Measurements from ENCODE around the gene HOXA4.

HOXA4 gene

GRCh38 chr7:27115221-27116026 lies 15.1 kb downstream of the HOXA4 start:
- no peak overlapping the region for H3K23ac ChIP-seq (ENCODE audit: low read depth, low read length, poor library complexity)
- no peak overlapping the region for H3K4ac ChIP-seq (ENCODE audit: low read length)
- H4K91ac ChIP-seq (ENCODE audit: low read depth, low read length, poor library complexity): no peak overlapping the region
- H2BK120ac ChIP-seq (ENCODE audit: low read depth, low read length): no peak overlapping the region
- DNase-seq (ENCODE audit: low spot score): no peak
- no peak overlapping the region for H3K27ac ChIP-seq (replicated peaks; ENCODE audit: low read length)
- no peak overlapping the region for H3K4me2 ChIP-seq (ENCODE audit: insufficient read depth, low read length, poor library complexity, severe bottlenecking)
- no peak overlapping the region for H4K8ac ChIP-seq (ENCODE audit: low read depth, low read length)
- no peak overlapping the region for H2AK5ac ChIP-seq (ENCODE audit: low read depth, low read length)
- H3K18ac ChIP-seq (ENCODE audit: low read length): peak overlapping the region; percentile 55
- no peaks in the 10 kb centered on the region for H3K4me1 ChIP-seq (ENCODE audit: control insufficient read depth in 2 of 2, insufficient read depth in 1 of 2, low read depth in 1 of 2, low read length in 2 of 2)
- H3K4me3 ChIP-seq (ENCODE audit: low read length in 2 of 2): no peak overlapping the region
- no peaks in the 10 kb centered on the region for H3K36me3 ChIP-seq (replicated peaks in 1 of 2; ENCODE audit: control insufficient read depth in 2 of 2, insufficient read depth in 2 of 2, low read length in 2 of 2)
- no peak overlapping the region for H2BK5ac ChIP-seq (ENCODE audit: low read length)
- no peak overlapping the region for H3K9ac ChIP-seq (ENCODE audit: low read depth, low read length, poor library complexity)
- H3K9me3 ChIP-seq (replicated peaks in 1 of 2; ENCODE audit: control insufficient read depth in 2 of 2, insufficient read depth in 1 of 2, low read depth in 1 of 2, low read length in 2 of 2): peaks cover 1 to 4% of the 10 kb centered on the region in 2 donors
- H3K14ac ChIP-seq (ENCODE audit: low read length): no peak overlapping the region
- no peak overlapping the region for H2BK15ac ChIP-seq (ENCODE audit: low read length)
- no CpG with 5 or more reads among the region's 45 CpGs for WGBS, 2 donors (ENCODE audit: extremely low coverage in 2 of 2, insufficient read length in 2 of 2, insufficient replicate concordance in 1 of 2)
- H3K27me3 ChIP-seq (ENCODE audit: control insufficient read depth in 3 of 3, insufficient read depth in 3 of 3, low read depth in 1 of 3, low read length in 3 of 3): peaks cover 53 to 95% (median 92%) of the 10 kb centered on the region in 3 experiments
- H2BK12ac ChIP-seq (ENCODE audit: low read length): no peak overlapping the region
- H2AFZ ChIP-seq (ENCODE audit: low read length): peak overlapping the region; percentile 40
- H3K79me1 ChIP-seq (ENCODE audit: low read depth, low read length): no peaks in the 10 kb centered on the region

- no peak for DNase-seq (ENCODE audit: low spot score)
- H3K4me1 ChIP-seq (ENCODE audit: control insufficient read depth in 2 of 2, insufficient read depth in 1 of 2, low read depth in 1 of 2, low read length in 2 of 2): no peaks in the 10 kb centered on the region
- H3K4me2 ChIP-seq (ENCODE audit: insufficient read depth, low read length, poor library complexity, severe bottlenecking): no peak overlapping the region
- no peak overlapping the region for H2BK12ac ChIP-seq (ENCODE audit: low read length)
- WGBS, 2 donors (ENCODE audit: extremely low coverage in 2 of 2, insufficient read length in 2 of 2, insufficient replicate concordance in 1 of 2): no CpG with 5 or more reads among the region's 6 CpGs
- H2BK15ac ChIP-seq (ENCODE audit: low read length): no peak overlapping the region
- no peak overlapping the region for H3K27ac ChIP-seq (replicated peaks; ENCODE audit: low read length)
- no peak overlapping the region for H3K9ac ChIP-seq (ENCODE audit: low read depth, low read length, poor library complexity)
- H4K91ac ChIP-seq (ENCODE audit: low read depth, low read length, poor library complexity): no peak overlapping the region
- H3K36me3 ChIP-seq (replicated peaks in 1 of 2; ENCODE audit: control insufficient read depth in 2 of 2, insufficient read depth in 2 of 2, low read length in 2 of 2): no peaks in the 10 kb centered on the region
- H3K79me1 ChIP-seq (ENCODE audit: low read depth, low read length): no peaks in the 10 kb centered on the region
- no peak overlapping the region for H2AFZ ChIP-seq (ENCODE audit: low read length)
- no peak overlapping the region for H3K14ac ChIP-seq (ENCODE audit: low read length)
- peaks cover 57 to 95% (median 92%) of the 10 kb centered on the region in 3 experiments for H3K27me3 ChIP-seq (ENCODE audit: control insufficient read depth in 3 of 3, insufficient read depth in 3 of 3, low read depth in 1 of 3, low read length in 3 of 3)
- no peak overlapping the region for H3K4ac ChIP-seq (ENCODE audit: low read length)
- H3K4me3 ChIP-seq (ENCODE audit: low read length in 2 of 2): no peak overlapping the region
- no peak overlapping the region for H2BK120ac ChIP-seq (ENCODE audit: low read depth, low read length)
- no peak overlapping the region for H3K18ac ChIP-seq (ENCODE audit: low read length)
- H3K23ac ChIP-seq (ENCODE audit: low read depth, low read length, poor library complexity): no peak overlapping the region
- no peak overlapping the region for H2BK5ac ChIP-seq (ENCODE audit: low read length)
- no peak overlapping the region for H4K8ac ChIP-seq (ENCODE audit: low read depth, low read length)
- peaks cover 3 to 4% of the 10 kb centered on the region in 2 donors for H3K9me3 ChIP-seq (replicated peaks in 1 of 2; ENCODE audit: control insufficient read depth in 2 of 2, insufficient read depth in 1 of 2, low read depth in 1 of 2, low read length in 2 of 2)
- H2AK5ac ChIP-seq (ENCODE audit: low read depth, low read length): no peak overlapping the region
Measured at GRCh38 chr7:27114881-27115220, 15.7 kb downstream of the HOXA4 start.

GRCh38 chr7:27113991-27114769 lies 16.4 kb downstream of the HOXA4 start:
- no peak overlapping the region for H2BK15ac ChIP-seq (ENCODE audit: low read length)
- H3K4me3 ChIP-seq (ENCODE audit: low read length in 2 of 2): no peak overlapping the region
- no peaks in the 10 kb centered on the region for H3K36me3 ChIP-seq (replicated peaks in 1 of 2; ENCODE audit: control insufficient read depth in 2 of 2, insufficient read depth in 2 of 2, low read length in 2 of 2)
- H2AFZ ChIP-seq (ENCODE audit: low read length): no peak overlapping the region
- no peak overlapping the region for H2AK5ac ChIP-seq (ENCODE audit: low read depth, low read length)
- H3K4me1 ChIP-seq (ENCODE audit: control insufficient read depth in 2 of 2, insufficient read depth in 1 of 2, low read depth in 1 of 2, low read length in 2 of 2): no peaks in the 10 kb centered on the region
- H4K8ac ChIP-seq (ENCODE audit: low read depth, low read length): no peak overlapping the region
- H3K23ac ChIP-seq (ENCODE audit: low read depth, low read length, poor library complexity): no peak overlapping the region
- peaks cover 57 to 95% (median 92%) of the 10 kb centered on the region in 3 experiments for H3K27me3 ChIP-seq (ENCODE audit: control insufficient read depth in 3 of 3, insufficient read depth in 3 of 3, low read depth in 1 of 3, low read length in 3 of 3)
- no peak overlapping the region for H4K91ac ChIP-seq (ENCODE audit: low read depth, low read length, poor library complexity)
- H3K18ac ChIP-seq (ENCODE audit: low read length): no peak overlapping the region
- no peak overlapping the region for H3K4me2 ChIP-seq (ENCODE audit: insufficient read depth, low read length, poor library complexity, severe bottlenecking)
- peaks cover 3 to 4% of the 10 kb centered on the region in 2 donors for H3K9me3 ChIP-seq (replicated peaks in 1 of 2; ENCODE audit: control insufficient read depth in 2 of 2, insufficient read depth in 1 of 2, low read depth in 1 of 2, low read length in 2 of 2)
- no peak for DNase-seq (ENCODE audit: low spot score)
- no CpG with 5 or more reads among the region's 26 CpGs for WGBS, 2 donors (ENCODE audit: extremely low coverage in 2 of 2, insufficient read length in 2 of 2, insufficient replicate concordance in 1 of 2)
- H2BK120ac ChIP-seq (ENCODE audit: low read depth, low read length): no peak overlapping the region
- H3K14ac ChIP-seq (ENCODE audit: low read length): no peak overlapping the region
- no peak overlapping the region for H3K9ac ChIP-seq (ENCODE audit: low read depth, low read length, poor library complexity)
- H2BK12ac ChIP-seq (ENCODE audit: low read length): no peak overlapping the region
- H3K4ac ChIP-seq (ENCODE audit: low read length): no peak overlapping the region
- no peak overlapping the region for H3K27ac ChIP-seq (replicated peaks; ENCODE audit: low read length)
- H2BK5ac ChIP-seq (ENCODE audit: low read length): no peak overlapping the region
- H3K79me1 ChIP-seq (ENCODE audit: low read depth, low read length): no peaks in the 10 kb centered on the region

Data from neuronal stem cell (in vitro differentiated cells).